Measurements from ENCODE around the gene SLAMF9. TPM values are rescaled to one million over a fixed set of nuclear protein-coding genes. Genes with fewer than 3 reads are reported as not detected.

Gene SLAMF9
- total RNA-seq, 2 experiments from 2014 or later = not detected

GRCh38 chr1:159973350-159973940 is 19.4 kb upstream of the SLAMF9 start:
- CTCF ChIA-PET = interaction anchor here (3.4 kb wide), 1 partner anchor 34 kb away, joined by 18 read pairs; no protein-coding TSS in a partner anchor
- H3K27me3 Mint-ChIP-seq = peaks cover 8% of the 10 kb centered on the region
- H3K27ac Mint-ChIP-seq = no peak overlapping the region

DNA sequence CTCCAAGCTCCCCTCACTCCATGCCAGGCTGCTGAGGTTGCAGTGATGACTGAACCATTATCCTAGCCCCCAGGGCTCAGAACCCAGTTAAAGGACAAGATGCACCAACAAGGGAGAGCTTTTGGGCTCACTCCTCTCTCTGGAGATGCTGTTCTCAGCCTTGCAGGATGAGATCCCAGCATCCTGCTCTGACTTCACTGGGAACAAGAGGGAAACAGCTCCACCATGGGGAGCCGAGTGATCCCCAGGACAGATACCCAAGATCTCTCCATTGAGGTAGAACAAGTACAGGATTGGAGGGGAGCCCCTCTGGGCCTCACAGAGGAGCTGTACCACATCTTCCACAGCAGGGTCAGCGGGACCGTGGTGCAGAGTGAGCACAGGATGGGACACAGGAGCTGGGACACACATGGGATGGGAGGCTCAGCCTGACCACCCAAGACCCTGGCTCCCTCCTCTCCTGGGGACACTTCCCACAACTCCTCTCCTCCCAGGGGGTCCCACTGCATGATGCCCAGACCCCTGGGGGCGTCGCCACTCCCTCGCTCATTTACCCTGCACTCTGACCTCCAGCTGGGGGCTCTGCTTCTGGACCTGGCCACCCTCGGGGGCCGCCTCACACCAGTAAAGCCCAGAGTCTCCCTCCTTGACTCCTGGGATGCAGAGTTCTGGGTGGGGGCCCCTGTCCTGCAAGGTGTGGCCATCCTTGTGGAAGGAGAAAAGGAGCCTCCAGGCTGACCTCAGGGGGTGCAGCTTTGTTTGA is 18.6 kb upstream of the SLAMF9 start:
- no peak for TF ChIP-seq CTCF (IDR thresholded peaks at IDR 0.05)
- H3K36me3 Mint-ChIP-seq (ENCODE audit: low read depth) = no peaks in the 10 kb centered on the region
- ATAC-seq (no peak), DNase-seq (no peak)
- ChIA-PET CTCF (interaction anchor here (3.4 kb wide), 1 partner anchor 34 kb away, joined by 18 read pairs; no protein-coding TSS in a partner anchor), POLR2A (no interaction called here)
- intact Hi-C loops (cut with micrococcal nuclease) = no loop called here
- no peaks in the 10 kb centered on the region for H3K9me3 Mint-ChIP-seq
- no peak overlapping the region for H3K4me3 Mint-ChIP-seq
- peaks cover 13% of the 10 kb centered on the region for H3K27me3 Mint-ChIP-seq
- no peaks in the 10 kb centered on the region for H3K4me1 Mint-ChIP-seq (ENCODE audit: low read depth)
- no peak overlapping the region for H3K27ac Mint-ChIP-seq

More at GRCh38 chr1:159973350-159973940, 19.4 kb upstream of the SLAMF9 start:
- POLR2A ChIA-PET = no interaction called here
- Mint-ChIP-seq H3K4me1 (ENCODE audit: low read depth) (no peaks in the 10 kb centered on the region), H3K4me3 (no peak overlapping the region), H3K36me3 (ENCODE audit: low read depth) (no peaks in the 10 kb centered on the region), H3K9me3 (no peaks in the 10 kb centered on the region)
- no peak for TF ChIP-seq CTCF (IDR thresholded peaks at IDR 0.05)
- no peak for DNase-seq
- intact Hi-C loops (cut with micrococcal nuclease) = no loop called here
- ATAC-seq = no peak

- Mint-ChIP-seq H3K4me3 (no peak overlapping the region), H3K27me3 (peaks cover 14% of the 10 kb centered on the region), H3K27ac (no peak overlapping the region), H3K36me3 (ENCODE audit: low read depth) (no peaks in the 10 kb centered on the region), H3K9me3 (no peaks in the 10 kb centered on the region), H3K4me1 (ENCODE audit: low read depth) (no peaks in the 10 kb centered on the region)
- CTCF ChIA-PET = interaction anchor here (1.4 to 8.9 kb wide), 2 partner anchors 35 to 53 kb away, joined by 3 to 54 read pairs; no protein-coding TSS in a partner anchor
- DNase-seq = no peak
- intact Hi-C loops (cut with micrococcal nuclease) = no loop called here
- TF ChIP-seq CTCF (IDR thresholded peaks at IDR 0.05) = no peak
- no peak for ATAC-seq
- POLR2A ChIA-PET = no interaction called here
Observed at GRCh38 chr1:159970932-159971342, 16.9 kb upstream of the SLAMF9 start.

DNA sequence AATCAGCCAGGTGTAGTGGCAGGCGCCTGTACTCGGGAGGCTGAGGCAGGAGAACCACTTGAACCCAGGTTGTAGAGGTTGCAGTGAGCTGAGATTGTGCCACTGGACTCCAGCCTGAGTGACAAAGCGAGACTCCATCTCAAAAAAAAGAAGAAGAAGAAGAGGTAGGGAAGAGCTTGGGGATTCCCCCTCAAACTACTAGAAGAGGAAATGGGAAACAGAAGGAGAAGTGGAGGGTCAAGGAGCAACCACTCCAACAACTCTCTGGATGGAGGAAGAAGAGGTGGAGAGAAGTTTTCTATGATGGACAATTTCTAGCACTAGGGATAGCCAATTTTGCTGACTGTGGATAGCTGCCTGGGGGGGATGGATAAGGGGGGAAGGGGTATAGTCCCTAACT is 14.9 kb upstream of the SLAMF9 start:
- TF ChIP-seq CTCF (IDR thresholded peaks at IDR 0.05) = no peak
- Mint-ChIP-seq H3K4me1 (ENCODE audit: low read depth) (no peaks in the 10 kb centered on the region), H3K4me3 (no peak overlapping the region), H3K36me3 (ENCODE audit: low read depth) (no peaks in the 10 kb centered on the region), H3K9me3 (no peaks in the 10 kb centered on the region), H3K27me3 (peaks cover 14% of the 10 kb centered on the region), H3K27ac (no peak overlapping the region)
- POLR2A ChIA-PET = no interaction called here
- ATAC-seq (no peak), DNase-seq (no peak)
- CTCF ChIA-PET = interaction anchor here (8.9 kb wide), 1 partner anchor 38 kb away, joined by 54 read pairs; no protein-coding TSS in a partner anchor
- intact Hi-C loops (cut with micrococcal nuclease) = no loop called here

- H3K27me3 Mint-ChIP-seq = peaks cover 12% of the 10 kb centered on the region
- ChIA-PET POLR2A (no interaction called here), CTCF (interaction anchor here (1.2 to 8.9 kb wide), 2 partner anchors 30 to 41 kb away, joined by 4 to 54 read pairs; no protein-coding TSS in a partner anchor)
Observed at GRCh38 chr1:159965263-159965662, 11.2 kb upstream of the SLAMF9 start.

More at GRCh38 chr1:159965263-159965662, 11.2 kb upstream of the SLAMF9 start:
- no peaks in the 10 kb centered on the region for H3K36me3 Mint-ChIP-seq (ENCODE audit: low read depth)
- no peak for ATAC-seq
- no peak for DNase-seq
- H3K27ac Mint-ChIP-seq = no peak overlapping the region
- intact Hi-C loops (cut with micrococcal nuclease) = no loop called here
- no peaks in the 10 kb centered on the region for H3K9me3 Mint-ChIP-seq
- no peak for TF ChIP-seq CTCF (IDR thresholded peaks at IDR 0.05)
- H3K4me1 Mint-ChIP-seq (ENCODE audit: low read depth) = no peaks in the 10 kb centered on the region
- no peak overlapping the region for H3K4me3 Mint-ChIP-seq

Measured in activated CD8-positive, alpha-beta T cell treated with anti-CD3 and anti-CD28 coated beads for 36 hours (primary cell).